OCI-LY1 (cell line): ENCODE measurements around the gene REC8.

Experiments
- H2AFZ ChIP-seq: fragments of 200-600 bp; sonication (generic), shearing (Covaris generic); 2 replicates; pipeline ENCODE4 v1.6.0; 2014; ENCODE audit warnings: antibody characterized with exemption, mild to moderate bottlenecking, low read length
- H3F3A ChIP-seq: fragments of 200-600 bp; sonication (generic), shearing (Covaris generic); 2 replicates; pipeline ENCODE4 v1.6.0; 2014; ENCODE audit warnings: mild to moderate bottlenecking, antibody characterized with exemption, low read length, moderate library complexity; ENCODE audit not compliant: insufficient read depth
- H3K27ac ChIP-seq: fragments of 200-600 bp; sonication (generic); 2 replicates; pipeline ENCODE4 v1.5.1; 2014; ENCODE audit warnings: low read length, mixed run types, mild to moderate bottlenecking, low read depth; ENCODE audit not compliant: poor library complexity, severe bottlenecking
- H3K27me3 ChIP-seq: fragments of 200-600 bp; sonication (generic); 2 replicates; pipeline ENCODE4 v1.6.0; 2014; ENCODE audit warnings: antibody characterized with exemption, mild to moderate bottlenecking, low read length, moderate library complexity; ENCODE audit not compliant: insufficient read depth
- H3K36me3 ChIP-seq: fragments of 200-600 bp; sonication (generic); 2 replicates; pipeline ENCODE4 v1.6.1; 2014; ENCODE audit warnings: mild to moderate bottlenecking, antibody characterized with exemption, low read length, moderate library complexity, mixed read lengths; ENCODE audit not compliant: insufficient read depth
- H3K4me1 ChIP-seq: fragments of 200-600 bp; sonication (generic); 2 replicates; pipeline ENCODE4 v1.5.1; 2014; ENCODE audit warnings: mild to moderate bottlenecking, low read length, moderate library complexity; ENCODE audit not compliant: insufficient read depth, severe bottlenecking
- H3K4me2 ChIP-seq: fragments of 200-600 bp; sonication (generic), shearing (Covaris generic); 2 replicates; pipeline ENCODE4 v1.6.1; 2014; ENCODE audit warnings: low read length
- H3K4me3 ChIP-seq: fragments of 200-600 bp; sonication (generic); 2 replicates; pipeline ENCODE4 v1.5.1; 2014; ENCODE audit warnings: low read length, low read depth, mild to moderate bottlenecking, mixed read lengths; ENCODE audit not compliant: poor library complexity, severe bottlenecking
- H3K79me2 ChIP-seq: fragments of 200-600 bp; shearing (Covaris generic); 2 replicates; pipeline ENCODE4 v1.6.1; 2016; ENCODE audit warnings: mixed run types, low read length, mixed read lengths; ENCODE audit not compliant: insufficient read depth
- H3K9ac ChIP-seq: fragments of 200-600 bp; sonication (generic), shearing (Covaris generic); 2 replicates; pipeline ENCODE4 v1.6.1; 2014; ENCODE audit warnings: mild to moderate bottlenecking, low read length, mixed read lengths
- H3K9me2 ChIP-seq: fragments of 200-600 bp; sonication (generic), shearing (Covaris generic); 2 replicates; pipeline ENCODE4 v1.6.1; 2014; ENCODE audit warnings: low read depth, mild to moderate bottlenecking, low read length, mixed read lengths
- H3K9me3 ChIP-seq: fragments of 200-600 bp; shearing (Covaris generic); 2 replicates; pipeline ENCODE4 v1.6.1; 2014; ENCODE audit warnings: low read length, mixed read lengths
- H4K20me1 ChIP-seq: fragments of 200-600 bp; sonication (generic), shearing (Covaris generic); 2 replicates; pipeline ENCODE4 v1.6.0; 2016; ENCODE audit warnings: mild to moderate bottlenecking, low read length; ENCODE audit not compliant: insufficient read depth
- EZH2 ChIP-seq: fragments of 200-600 bp; sonication (generic), shearing (Covaris generic); IDR thresholded peaks from 2 replicates; pipeline ENCODE4 v1.8.0; 2017; ENCODE audit warnings: borderline replicate concordance, mixed run types, mild to moderate bottlenecking, antibody characterized with exemption, low read length, moderate library complexity, mixed read lengths
- TF ChIP-seq, protein P1 (sequence below): fragments of 200-600 bp; sonication (generic), shearing (Covaris generic); IDR thresholded peaks from 2 replicates; pipeline ENCODE4 v1.5.1; 2017; ENCODE audit warnings: mild to moderate bottlenecking, antibody characterized with exemption, low read length, moderate library complexity, mixed read lengths

Gene REC8

DNA sequence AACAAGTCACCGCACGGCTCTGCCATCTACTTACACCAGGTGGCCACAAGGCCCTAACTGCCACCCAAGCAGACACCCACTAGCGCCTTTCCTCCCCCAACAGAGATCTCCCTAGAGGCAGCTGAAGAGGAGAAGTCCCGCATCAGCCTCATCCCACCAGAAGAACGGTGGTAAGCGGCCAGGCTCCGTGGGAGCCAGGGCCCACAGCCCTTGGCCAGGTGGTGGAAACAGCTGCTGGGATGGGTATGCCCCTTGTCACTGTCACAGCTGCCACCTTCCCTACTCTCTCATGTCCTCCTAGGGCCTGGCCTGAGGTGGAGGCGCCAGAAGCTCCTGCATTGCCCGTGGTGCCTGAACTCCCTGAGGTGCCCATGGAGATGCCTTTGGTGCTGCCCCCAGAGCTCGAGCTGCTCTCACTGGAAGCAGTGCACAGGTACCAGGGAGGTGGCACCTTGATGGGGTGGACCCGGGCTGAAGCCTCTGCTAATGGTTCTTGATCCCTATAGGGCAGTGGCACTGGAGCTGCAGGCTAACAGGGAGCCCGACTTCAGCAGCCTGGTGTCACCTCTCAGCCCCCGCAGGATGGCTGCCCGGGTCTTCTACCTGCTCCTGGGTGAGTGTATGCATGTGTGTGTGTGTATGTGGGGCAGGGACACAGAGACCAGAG is 7.5 kb downstream of the REC8 start:
- Histone ChIP-seq H3K9me3 (no peaks in the 10 kb centered on the region), H3K4me3 (no peak overlapping the region), H3K79me2 (no peaks in the 10 kb centered on the region), H3K36me3 (peaks cover 70% of the 10 kb centered on the region), H3K9ac (no peak overlapping the region), H4K20me1 (no peaks in the 10 kb centered on the region), H2AFZ (no peak overlapping the region), H3K27ac (no peak overlapping the region), H3K4me2 (no peak overlapping the region), H3K9me2 (no peaks in the 10 kb centered on the region), H3F3A (no peaks in the 10 kb centered on the region), H3K4me1 (no peaks in the 10 kb centered on the region), H3K27me3 (no peaks in the 10 kb centered on the region)
- TF ChIP-seq EZH2, result no peak
- TF ChIP-seq, protein P1, sequence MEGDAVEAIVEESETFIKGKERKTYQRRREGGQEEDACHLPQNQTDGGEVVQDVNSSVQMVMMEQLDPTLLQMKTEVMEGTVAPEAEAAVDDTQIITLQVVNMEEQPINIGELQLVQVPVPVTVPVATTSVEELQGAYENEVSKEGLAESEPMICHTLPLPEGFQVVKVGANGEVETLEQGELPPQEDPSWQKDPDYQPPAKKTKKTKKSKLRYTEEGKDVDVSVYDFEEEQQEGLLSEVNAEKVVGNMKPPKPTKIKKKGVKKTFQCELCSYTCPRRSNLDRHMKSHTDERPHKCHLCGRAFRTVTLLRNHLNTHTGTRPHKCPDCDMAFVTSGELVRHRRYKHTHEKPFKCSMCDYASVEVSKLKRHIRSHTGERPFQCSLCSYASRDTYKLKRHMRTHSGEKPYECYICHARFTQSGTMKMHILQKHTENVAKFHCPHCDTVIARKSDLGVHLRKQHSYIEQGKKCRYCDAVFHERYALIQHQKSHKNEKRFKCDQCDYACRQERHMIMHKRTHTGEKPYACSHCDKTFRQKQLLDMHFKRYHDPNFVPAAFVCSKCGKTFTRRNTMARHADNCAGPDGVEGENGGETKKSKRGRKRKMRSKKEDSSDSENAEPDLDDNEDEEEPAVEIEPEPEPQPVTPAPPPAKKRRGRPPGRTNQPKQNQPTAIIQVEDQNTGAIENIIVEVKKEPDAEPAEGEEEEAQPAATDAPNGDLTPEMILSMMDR, result no peak

DNA sequence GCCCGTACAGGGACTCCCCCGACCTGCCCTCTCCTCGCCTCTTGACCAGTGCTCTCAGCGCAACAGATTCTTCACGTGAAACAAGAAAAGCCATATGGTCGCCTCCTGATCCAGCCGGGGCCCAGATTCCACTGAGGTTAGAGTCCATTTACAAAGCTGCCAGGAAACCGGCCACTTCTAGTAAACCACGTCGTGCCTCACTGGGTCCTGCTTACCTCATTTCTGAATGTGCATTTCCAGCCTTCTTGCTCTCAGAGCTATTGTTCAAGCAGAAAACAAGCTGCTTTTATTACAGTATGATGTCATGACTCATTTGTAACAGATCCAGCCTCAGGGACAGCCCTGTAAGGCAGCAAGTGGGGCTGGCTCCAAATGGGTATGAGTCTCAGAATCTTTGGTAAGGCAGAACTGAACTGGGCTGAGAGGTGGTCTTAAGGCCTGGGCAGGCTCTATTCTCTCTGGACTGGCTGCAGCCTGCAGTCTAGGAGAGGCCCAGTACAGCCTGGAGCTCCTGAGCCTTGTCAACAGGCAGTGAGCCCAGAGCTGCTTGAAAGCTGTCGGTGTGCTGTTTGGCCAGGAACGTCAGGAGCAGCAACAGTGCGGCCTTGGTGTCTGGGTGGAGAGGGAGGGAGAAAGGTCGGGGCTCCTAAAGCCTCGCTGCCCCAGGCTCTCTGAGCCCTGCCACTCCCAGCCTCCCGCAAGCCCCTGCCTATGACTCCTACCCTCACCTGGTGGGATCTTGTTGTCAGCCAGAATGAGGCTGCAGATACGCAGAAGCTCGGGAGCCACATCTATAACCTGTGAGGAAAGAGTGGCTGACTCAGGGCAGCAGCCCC is 8.3 kb downstream of the REC8 start:
- Histone ChIP-seq H3K4me2 (no peak overlapping the region), H3K9ac (no peak overlapping the region), H3K36me3 (peaks cover 77% of the 10 kb centered on the region), H3K27me3 (no peaks in the 10 kb centered on the region), H3K4me3 (no peak overlapping the region), H4K20me1 (no peaks in the 10 kb centered on the region), H3K79me2 (no peaks in the 10 kb centered on the region), H3K27ac (no peak overlapping the region), H3K4me1 (no peaks in the 10 kb centered on the region), H2AFZ (no peak overlapping the region), H3F3A (no peaks in the 10 kb centered on the region), H3K9me3 (no peaks in the 10 kb centered on the region), H3K9me2 (no peaks in the 10 kb centered on the region)
- TF ChIP-seq EZH2, result no peak
- TF ChIP-seq, protein P1, result no peak

DNA sequence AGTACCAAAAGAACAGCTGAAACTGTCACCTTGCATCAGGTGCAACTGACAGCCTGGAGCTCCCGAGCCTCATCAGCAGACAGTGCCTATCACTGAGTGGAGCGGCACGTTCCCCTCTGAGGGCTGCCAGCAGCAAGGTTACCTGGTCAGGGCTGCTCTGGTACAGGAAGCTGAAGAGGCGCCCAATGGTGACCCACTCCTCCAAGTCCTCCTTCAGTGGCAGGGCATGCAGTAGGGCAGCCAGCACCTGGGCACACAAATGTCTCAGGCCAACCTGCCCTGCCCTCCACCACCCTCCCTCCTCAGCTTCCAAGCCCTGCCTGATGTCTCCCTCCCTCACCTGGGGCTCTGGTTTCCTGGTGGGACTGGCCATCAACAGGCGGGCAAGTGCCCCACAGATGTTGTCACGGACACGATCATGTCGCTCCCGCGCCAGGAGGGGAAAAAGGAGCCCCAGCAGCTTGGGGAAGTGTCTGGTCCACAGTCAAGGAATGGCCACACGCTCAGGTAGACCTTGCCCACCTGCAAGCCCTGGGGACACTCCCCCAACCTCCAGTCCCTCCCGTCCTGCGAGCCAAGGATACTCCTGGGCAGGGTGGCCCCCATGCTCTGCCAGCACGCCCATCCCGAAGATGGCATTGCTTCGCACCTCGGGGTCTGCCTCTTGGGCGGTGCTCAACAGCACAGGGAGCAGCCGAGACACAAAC is 9.6 kb downstream of the REC8 start:
- Histone ChIP-seq H3K4me2 (no peak overlapping the region), H3K27ac (no peak overlapping the region), H3K9ac (no peak overlapping the region), H3F3A (no peaks in the 10 kb centered on the region), H3K27me3 (no peaks in the 10 kb centered on the region), H3K36me3 (peaks cover 89% of the 10 kb centered on the region), H3K79me2 (no peaks in the 10 kb centered on the region), H2AFZ (no peak overlapping the region), H3K9me3 (no peaks in the 10 kb centered on the region), H3K4me1 (no peaks in the 10 kb centered on the region), H4K20me1 (no peaks in the 10 kb centered on the region), H3K4me3 (no peak overlapping the region), H3K9me2 (no peaks in the 10 kb centered on the region)
- TF ChIP-seq, protein P1, result no peak
- TF ChIP-seq EZH2, result no peak
